ENCODE data around the gene PAX7. TPM values are rescaled to one million over a fixed set of nuclear protein-coding genes. Genes with fewer than 3 reads are reported as not detected.

PAX7 gene
- total RNA-seq, 2 experiments from 2014 or later = not detected

GRCh38 chr1:18603212-18603852 is 27.3 kb upstream of the PAX7 start:
- intact Hi-C loops (cut with micrococcal nuclease) = no loop called here
- ChIA-PET POLR2A (interaction anchor here (0.6 kb wide), 1 partner anchor 130 kb away, joined by 3 read pairs; no protein-coding TSS in a partner anchor), CTCF (interaction anchor here (1.1 to 1.7 kb wide), 5 partner anchors 22 to 272 kb away, joined by 3 to 6 read pairs (median 4); no protein-coding TSS in a partner anchor)
- Mint-ChIP-seq H3K36me3 (no peaks in the 10 kb centered on the region), H3K4me3 (no peak overlapping the region), H3K27me3 (peaks cover 10% of the 10 kb centered on the region), H3K4me1 (ENCODE audit: low read depth) (no peaks in the 10 kb centered on the region), H3K27ac (no peak overlapping the region), H3K9me3 (no peaks in the 10 kb centered on the region)
- DNase-seq = no peak

GRCh38 chr1:18606443-18607288 is 24.0 kb upstream of the PAX7 start:
- Mint-ChIP-seq H3K36me3 (no peaks in the 10 kb centered on the region), H3K4me3 (no peak overlapping the region), H3K9me3 (no peaks in the 10 kb centered on the region), H3K4me1 (ENCODE audit: low read depth) (no peaks in the 10 kb centered on the region), H3K27me3 (peaks cover 12% of the 10 kb centered on the region), H3K27ac (no peak overlapping the region)
- POLR2A ChIA-PET = no interaction called here
- CTCF ChIA-PET = interaction anchor here (0.6 kb wide), 1 partner anchor 213 kb away, joined by 3 read pairs; no protein-coding TSS in a partner anchor
- intact Hi-C loops (cut with micrococcal nuclease) = no loop called here
- no peak for DNase-seq

GRCh38 chr1:18607289-18607760 is 23.3 kb upstream of the PAX7 start:
- Mint-ChIP-seq H3K4me1 (ENCODE audit: low read depth) (no peaks in the 10 kb centered on the region), H3K4me3 (no peak overlapping the region), H3K36me3 (no peaks in the 10 kb centered on the region), H3K9me3 (no peaks in the 10 kb centered on the region), H3K27me3 (peaks cover 13% of the 10 kb centered on the region), H3K27ac (no peak overlapping the region)
- POLR2A ChIA-PET = no interaction called here
- DNase-seq = no peak
- intact Hi-C loops (cut with micrococcal nuclease) = no loop called here
- CTCF ChIA-PET = interaction anchor here (0.6 kb wide), 1 partner anchor 212 kb away, joined by 3 read pairs; no protein-coding TSS in a partner anchor

GRCh38 chr1:18608534-18608933 is 22.1 kb upstream of the PAX7 start:
- Mint-ChIP-seq H3K4me3 (no peak overlapping the region), H3K9me3 (no peaks in the 10 kb centered on the region), H3K27me3 (peaks cover 13% of the 10 kb centered on the region), H3K36me3 (no peaks in the 10 kb centered on the region), H3K27ac (no peak overlapping the region), H3K4me1 (ENCODE audit: low read depth) (no peaks in the 10 kb centered on the region)
- no peak for DNase-seq
- intact Hi-C loops (cut with micrococcal nuclease) = no loop called here
- ChIA-PET CTCF (interaction anchor here (0.6 to 1.3 kb wide), 3 partner anchors 11 to 463 kb away, joined by 3 to 4 read pairs (median 3); no protein-coding TSS in a partner anchor), POLR2A (no interaction called here)

GRCh38 chr1:18611311-18611710 is 19.3 kb upstream of the PAX7 start:
- Mint-ChIP-seq H3K4me1 (ENCODE audit: low read depth) (no peaks in the 10 kb centered on the region), H3K9me3 (no peaks in the 10 kb centered on the region), H3K4me3 (no peak overlapping the region), H3K36me3 (no peaks in the 10 kb centered on the region), H3K27me3 (peaks cover 21% of the 10 kb centered on the region), H3K27ac (no peak overlapping the region)
- CTCF ChIA-PET = no interaction called here
- intact Hi-C loops (cut with micrococcal nuclease) = no loop called here
- no peak for DNase-seq
- POLR2A ChIA-PET = no interaction called here

- Mint-ChIP-seq H3K27ac (no peak overlapping the region), H3K9me3 (no peaks in the 10 kb centered on the region), H3K4me3 (no peak overlapping the region), H3K36me3 (no peaks in the 10 kb centered on the region), H3K27me3 (peaks cover 21% of the 10 kb centered on the region), H3K4me1 (ENCODE audit: low read depth) (no peaks in the 10 kb centered on the region)
- no peak for DNase-seq
- intact Hi-C loops (cut with micrococcal nuclease) = no loop called here
- ChIA-PET CTCF (no interaction called here), POLR2A (no interaction called here)
Observed at GRCh38 chr1:18612073-18612472, 18.6 kb upstream of the PAX7 start.

GRCh38 chr1:18614069-18614735 is 16.4 kb upstream of the PAX7 start:
- CTCF ChIA-PET = interaction anchor here (0.7 to 2.5 kb wide), 3 partner anchors 17 to 33 kb away, joined by 6 to 9 read pairs (median 7); no protein-coding TSS in a partner anchor
- Mint-ChIP-seq H3K27me3 (peaks cover 17% of the 10 kb centered on the region), H3K4me1 (ENCODE audit: low read depth) (no peaks in the 10 kb centered on the region), H3K4me3 (no peak overlapping the region), H3K9me3 (no peaks in the 10 kb centered on the region), H3K36me3 (no peaks in the 10 kb centered on the region), H3K27ac (no peak overlapping the region)
- intact Hi-C loops (cut with micrococcal nuclease) = no loop called here
- POLR2A ChIA-PET = no interaction called here
- no peak for DNase-seq

- H3K4me1 Mint-ChIP-seq (ENCODE audit: low read depth) = no peaks in the 10 kb centered on the region
- H3K27ac Mint-ChIP-seq = no peak overlapping the region
- no peaks in the 10 kb centered on the region for H3K36me3 Mint-ChIP-seq
- POLR2A ChIA-PET = no interaction called here
- CTCF ChIA-PET = interaction anchor here (1.9 kb wide), 1 partner anchor 21 kb away, joined by 8 read pairs; no protein-coding TSS in a partner anchor
- H3K4me3 Mint-ChIP-seq = no peak overlapping the region
- intact Hi-C loops (cut with micrococcal nuclease) = no loop called here
- H3K9me3 Mint-ChIP-seq = no peaks in the 10 kb centered on the region
- H3K27me3 Mint-ChIP-seq = peaks cover 38% of the 10 kb centered on the region
- DNase-seq = no peak
Observed at GRCh38 chr1:18618546-18619466, 11.8 kb upstream of the PAX7 start.

GRCh38 chr1:18619467-18619835 is 11.2 kb upstream of the PAX7 start:
- no peaks in the 10 kb centered on the region for H3K9me3 Mint-ChIP-seq
- CTCF ChIA-PET = interaction anchor here (1.0 kb wide), 1 partner anchor 22 kb away, joined by 3 read pairs; no protein-coding TSS in a partner anchor
- POLR2A ChIA-PET = no interaction called here

GRCh38 chr1:18628511-18628910 is 2.1 kb upstream of the PAX7 start:
- H3K27me3 Mint-ChIP-seq = peaks cover 83% of the 10 kb centered on the region
- ChIA-PET POLR2A (no interaction called here), CTCF (no interaction called here)
- no peak overlapping the region for H3K27ac Mint-ChIP-seq
- no peak overlapping the region for H3K4me3 Mint-ChIP-seq
- no peaks in the 10 kb centered on the region for H3K36me3 Mint-ChIP-seq
- no peak for DNase-seq
- intact Hi-C loops (cut with micrococcal nuclease) = no loop called here
- H3K4me1 Mint-ChIP-seq (ENCODE audit: low read depth) = peaks cover 3% of the 10 kb centered on the region
- no peaks in the 10 kb centered on the region for H3K9me3 Mint-ChIP-seq

More at GRCh38 chr1:18619467-18619835, 11.2 kb upstream of the PAX7 start:
- no peak for DNase-seq
- Mint-ChIP-seq H3K4me3 (no peak overlapping the region), H3K36me3 (no peaks in the 10 kb centered on the region), H3K27ac (no peak overlapping the region), H3K27me3 (peaks cover 37% of the 10 kb centered on the region), H3K4me1 (ENCODE audit: low read depth) (no peaks in the 10 kb centered on the region)
- intact Hi-C loops (cut with micrococcal nuclease) = no loop called here

GRCh38 chr1:18629659-18630510 is 761 bp upstream of the PAX7 start:
- ChIA-PET POLR2A (no interaction called here), CTCF (no interaction called here)
- intact Hi-C loops (cut with micrococcal nuclease) = no loop called here
- no peak overlapping the region for H3K4me3 Mint-ChIP-seq
- no peaks in the 10 kb centered on the region for H3K36me3 Mint-ChIP-seq
- no peak for DNase-seq
- H3K27me3 Mint-ChIP-seq = peaks cover 82% of the 10 kb centered on the region
- H3K4me1 Mint-ChIP-seq (ENCODE audit: low read depth) = peaks cover 3% of the 10 kb centered on the region
- no peak overlapping the region for H3K27ac Mint-ChIP-seq
- no peaks in the 10 kb centered on the region for H3K9me3 Mint-ChIP-seq
